ENCODE data around the gene GTF3C2.

Gene GTF3C2

GRCh38 chr2:27373567-27373966 lies 17.0 kb upstream of the GTF3C2 start (continued):
- no peak for TF ChIP-seq ZNF398 (tag by site-specific recombination; IDR thresholded peaks at IDR 0.05)
- no peak for TF ChIP-seq ZNF433 (tag by site-specific recombination; IDR thresholded peaks at IDR 0.05; ENCODE audit: low read depth)
- TF ChIP-seq ZNF518A (tag by site-specific recombination; conservative IDR thresholded peaks at IDR 0.05; ENCODE audit: low read depth), result no peak

- no peak overlapping the region for H3K27ac ChIP-seq (ENCODE audit: extremely low read depth, low read depth, low read length)
- ChIA-PET POLR2A (interaction anchor here (1.1 kb wide), 1 partner anchor 56 kb away, joined by 3 read pairs; the partner anchor contains the start of gene NRBP1), CTCF (interaction anchor here (0.5 kb wide), 1 partner anchor 126 kb away, joined by 3 read pairs; no protein-coding TSS in a partner anchor)
- no peaks in the 10 kb centered on the region for H3K4me1 ChIP-seq (ENCODE audit: control insufficient read depth, insufficient read depth, low read length)
- peaks cover 27 to 70% of the 10 kb centered on the region in 2 experiments for H3K36me3 ChIP-seq (ENCODE audit: control insufficient read depth in 2 of 2, insufficient read depth in 1 of 2, low read length in 2 of 2)
- no peaks in the 10 kb centered on the region for H3K9me3 ChIP-seq (ENCODE audit: control insufficient read depth, insufficient read depth, low read depth, low read length)
- no peak overlapping the region for H3K4me3 ChIP-seq (ENCODE audit: low read depth, low read length)
- TF ChIP-seq PRDM4 (tag by site-specific recombination; IDR thresholded peaks at IDR 0.05) (no peak), SCRT2 (tag by site-specific recombination; IDR thresholded peaks at IDR 0.05) (0 out of 2 replicates have a peak, but pooled peaks have one; percentile 10)
These were observed 16.4 kb upstream of the GTF3C2 start for GRCh38 chr2:27372937-27373336.

- ChIA-PET CTCF (interaction anchor here (0.6 to 1.8 kb wide), 5 partner anchors 9 to 312 kb away, joined by 3 to 7 read pairs (median 4); partner anchors contain the start of gene ZNF513), POLR2A (interaction anchor here (0.6 to 1.7 kb wide), 2 partner anchors 9 to 14 kb away, joined by 4 to 17 read pairs; partner anchors contain the start of genes GTF3C2 and ZNF513)
- Histone ChIP-seq H3K9me3 (ENCODE audit: control insufficient read depth, insufficient read depth, low read depth, low read length) (no peaks in the 10 kb centered on the region), H3K4me3 (ENCODE audit: low read depth, low read length) (peak overlapping the region; percentile 84), H3K36me3 (ENCODE audit: control insufficient read depth in 2 of 2, insufficient read depth in 1 of 2, low read length in 2 of 2) (peaks cover 29 to 70% of the 10 kb centered on the region in 2 experiments), H3K27ac (ENCODE audit: extremely low read depth, low read depth, low read length) (peak overlapping the region; percentile 79), H3K4me1 (ENCODE audit: control insufficient read depth, insufficient read depth, low read length) (no peaks in the 10 kb centered on the region)
- TF ChIP-seq ZNF629 (tag by site-specific recombination; IDR thresholded peaks at IDR 0.05), result no peak
- TF ChIP-seq ZSCAN5A (tag by site-specific recombination; IDR thresholded peaks at IDR 0.05), result 0 out of 2 replicates have a peak, but pooled peaks have one; percentile 33
- TF ChIP-seq ZNF768 (tag by site-specific recombination; IDR thresholded peaks at IDR 0.05), result no peak
- TF ChIP-seq ZNF624 (tag by site-specific recombination; IDR thresholded peaks at IDR 0.05), result no peak
- no peak for TF ChIP-seq ZSCAN30 (tag by site-specific recombination; IDR thresholded peaks at IDR 0.05)
- no peak for TF ChIP-seq AEBP2 (tag by site-specific recombination; IDR thresholded peaks at IDR 0.05; ENCODE audit: borderline replicate concordance)
- TF ChIP-seq ZNF692 (tag by site-specific recombination; IDR thresholded peaks at IDR 0.05), result peak; percentile 13; the same call in 1 of the 2 replicates
These were observed 14.5 kb upstream of the GTF3C2 start for GRCh38 chr2:27370816-27371620.
